ENCODE measurements around the gene ITPA. TPM values are rescaled to one million over a fixed set of nuclear protein-coding genes. Genes with fewer than 3 reads are reported as not detected.
"Not testable (repeated sequence)": the region's sequence is repeated elsewhere in the genome, so short reads cannot be mapped to it uniquely, and the experiment has no call there.

The ITPA gene
- total RNA-seq, 1 donor from 2014 or later = 36.6 TPM

GRCh38 chr20:3173610-3174441 lies 35.5 kb upstream of the ITPA start:
- peak; percentile 85 for DNase-seq

DNA sequence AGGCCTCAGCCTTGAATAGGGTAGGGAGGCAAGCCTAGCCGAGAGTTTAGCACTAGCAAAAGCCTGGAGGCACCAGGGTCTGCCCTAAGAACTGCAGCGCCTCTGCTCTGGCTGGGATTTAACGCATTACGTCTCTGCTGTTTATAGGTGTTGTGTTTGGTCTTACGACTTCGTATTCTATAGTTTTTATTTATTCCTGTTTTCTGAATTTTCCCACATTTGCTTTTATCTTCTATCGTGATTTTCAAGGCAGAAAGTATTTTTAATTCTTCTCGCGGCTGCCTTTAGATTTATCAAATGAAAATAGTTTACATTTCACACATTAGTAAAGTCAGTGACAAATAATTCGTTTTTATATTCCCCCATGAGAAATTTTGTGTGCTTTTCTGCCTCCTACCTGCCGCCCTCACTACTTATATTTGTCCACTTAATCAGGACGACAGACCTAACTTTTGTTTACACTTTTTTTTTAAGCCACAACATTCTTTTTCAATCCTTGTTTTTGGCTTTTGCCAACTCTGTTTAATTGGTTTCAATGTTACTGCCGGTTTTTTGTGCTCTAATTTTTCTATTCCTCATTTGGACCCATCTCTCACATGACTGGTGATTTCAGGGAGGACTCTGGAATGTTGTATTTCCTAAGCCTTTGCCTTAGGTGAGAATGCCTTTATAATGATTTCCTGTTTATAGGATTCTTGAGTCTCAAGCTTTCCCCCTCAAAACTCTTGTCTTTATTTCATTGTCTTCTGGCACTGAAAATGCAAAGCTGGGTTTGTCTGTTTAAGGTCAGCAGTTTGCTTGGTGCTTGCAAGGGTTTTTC lies 34.6 kb upstream of the ITPA start:
- peak; percentile 35 for DNase-seq

GRCh38 chr20:3175270-3175669 lies 34.0 kb upstream of the ITPA start:
- DNase-seq = no peak

DNA sequence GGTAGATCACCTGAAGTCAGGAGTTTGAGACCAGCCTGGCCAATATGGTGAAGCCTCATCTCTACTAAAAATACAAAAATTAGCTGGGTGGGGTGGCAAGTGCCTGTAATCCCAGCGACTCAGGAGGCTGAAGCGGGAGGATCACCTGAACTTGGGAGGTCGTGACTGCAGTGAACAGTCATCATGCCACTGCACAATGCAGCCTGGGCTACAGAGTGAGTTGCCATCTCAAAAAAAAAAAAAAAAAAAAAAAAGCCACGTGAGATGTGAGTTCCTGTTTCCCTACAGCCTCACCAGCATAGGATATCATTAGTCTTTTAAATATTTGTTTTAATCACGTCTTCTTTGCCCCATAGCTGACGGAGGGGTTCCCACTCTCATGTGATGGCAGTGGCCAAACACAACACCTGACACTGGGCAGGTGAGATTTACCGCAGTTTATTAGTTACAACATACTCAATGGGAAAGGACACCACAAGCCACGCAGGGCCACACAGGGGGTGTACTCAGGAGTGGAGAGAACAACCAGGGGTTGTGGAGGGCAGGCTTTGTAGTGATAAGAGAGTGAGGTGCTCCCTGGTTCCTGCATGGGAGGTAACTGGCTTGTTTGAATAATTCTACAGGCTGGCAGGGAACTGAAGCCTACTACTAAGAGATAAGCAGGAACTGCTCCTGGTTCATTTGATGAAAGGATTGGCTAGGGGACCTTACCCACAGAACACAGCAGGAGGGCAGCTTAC lies 31.4 kb upstream of the ITPA start:
- DNase-seq = no peak

DNA sequence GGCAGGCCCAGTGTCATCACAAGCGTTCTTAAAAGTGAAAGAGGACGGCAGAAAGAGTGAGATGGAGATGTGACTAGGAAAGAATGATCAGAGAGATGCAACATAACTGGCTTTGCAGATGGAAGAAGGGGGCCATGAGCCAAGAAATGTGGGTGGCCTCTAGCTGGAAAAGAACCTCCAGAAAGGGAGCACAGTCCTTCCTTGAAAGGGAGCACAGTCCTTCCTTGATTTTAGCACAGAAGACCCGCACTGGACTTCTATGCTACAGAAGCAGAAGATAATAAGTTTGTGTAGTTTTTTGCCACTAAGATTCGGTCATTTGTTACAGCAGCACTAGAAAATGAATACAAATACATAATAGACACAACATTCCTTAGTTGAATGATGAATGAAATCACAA lies 29.0 kb upstream of the ITPA start:
- no peak for DNase-seq

DNA sequence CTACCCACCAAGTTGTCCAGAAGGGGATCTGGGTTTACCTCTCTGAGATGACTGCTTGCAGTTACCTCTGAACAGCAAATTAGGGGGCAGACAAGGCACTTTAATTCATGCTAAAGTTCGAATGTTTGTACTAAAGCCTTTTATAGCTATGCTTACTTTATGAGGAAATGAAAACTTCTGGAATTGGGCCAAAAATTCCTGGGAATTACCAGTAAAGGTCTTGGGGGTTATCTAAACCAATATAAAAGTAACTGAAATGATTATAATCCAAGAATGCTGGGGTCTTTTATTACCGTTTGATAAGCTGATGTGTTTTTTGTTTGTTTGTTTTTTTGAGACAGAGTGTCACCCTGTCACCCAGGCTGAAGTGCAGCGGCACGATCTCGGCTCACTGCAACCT lies 28.0 kb upstream of the ITPA start:
- peak; percentile 73 for DNase-seq

DNA sequence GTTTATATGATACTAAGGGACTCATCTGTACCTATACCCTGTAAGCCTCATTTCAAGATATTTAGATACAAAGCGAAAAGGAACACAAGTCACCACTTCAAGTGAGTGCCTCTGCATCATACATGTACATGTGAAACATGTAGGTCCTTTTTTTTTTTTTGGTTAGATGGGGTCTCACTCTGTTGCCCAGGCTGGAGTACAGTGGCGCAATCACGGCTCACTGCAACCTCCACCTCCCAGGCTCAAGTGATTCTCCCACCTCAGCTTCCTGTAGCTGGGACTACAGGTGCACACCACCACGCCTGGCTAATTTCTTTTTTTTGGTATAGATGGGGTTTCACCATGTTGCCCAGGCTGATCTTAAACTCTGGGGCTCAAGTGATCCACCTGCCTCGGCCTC lies 26.9 kb upstream of the ITPA start:
- not testable (repeated sequence) for DNase-seq

DNA sequence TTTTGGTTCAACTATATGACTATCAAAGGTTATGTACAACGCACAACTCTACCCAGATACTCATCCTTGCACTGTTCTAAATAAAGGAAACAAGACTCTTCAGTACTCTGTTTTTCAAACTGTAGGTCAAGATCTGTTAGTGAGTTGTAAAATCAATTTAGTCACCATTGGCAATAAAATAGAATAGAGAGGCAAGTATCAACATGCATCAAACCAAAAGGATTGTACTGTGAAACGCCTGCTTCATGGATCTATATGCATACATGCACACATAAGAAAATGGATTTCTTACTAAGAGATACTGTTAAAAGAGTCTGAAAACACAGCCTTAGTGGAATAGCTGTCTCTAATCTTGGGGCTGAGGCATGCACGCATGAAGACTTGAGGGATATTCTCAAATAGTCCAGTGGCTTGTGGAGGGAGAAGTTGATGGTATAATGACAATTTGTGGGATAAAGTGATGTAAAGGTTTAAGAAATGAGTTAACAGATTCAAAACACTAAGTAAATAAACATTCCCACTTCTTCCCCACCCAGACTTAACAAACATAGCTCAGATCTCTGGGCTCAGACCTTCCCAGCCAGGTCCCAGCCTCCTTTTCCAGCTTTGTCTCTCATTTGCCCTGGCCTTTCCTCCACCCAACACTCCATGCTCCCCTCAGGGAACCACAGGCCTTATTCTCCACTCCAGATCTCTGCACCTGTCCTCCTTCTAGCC lies 25.2 kb upstream of the ITPA start:
- no peak for DNase-seq

- not testable (repeated sequence) for DNase-seq
These were observed 21.4 kb upstream of the ITPA start for GRCh38 chr20:3187861-3188260.

- DNase-seq = no peak
These were observed 20.4 kb upstream of the ITPA start for GRCh38 chr20:3188823-3189413.

DNA sequence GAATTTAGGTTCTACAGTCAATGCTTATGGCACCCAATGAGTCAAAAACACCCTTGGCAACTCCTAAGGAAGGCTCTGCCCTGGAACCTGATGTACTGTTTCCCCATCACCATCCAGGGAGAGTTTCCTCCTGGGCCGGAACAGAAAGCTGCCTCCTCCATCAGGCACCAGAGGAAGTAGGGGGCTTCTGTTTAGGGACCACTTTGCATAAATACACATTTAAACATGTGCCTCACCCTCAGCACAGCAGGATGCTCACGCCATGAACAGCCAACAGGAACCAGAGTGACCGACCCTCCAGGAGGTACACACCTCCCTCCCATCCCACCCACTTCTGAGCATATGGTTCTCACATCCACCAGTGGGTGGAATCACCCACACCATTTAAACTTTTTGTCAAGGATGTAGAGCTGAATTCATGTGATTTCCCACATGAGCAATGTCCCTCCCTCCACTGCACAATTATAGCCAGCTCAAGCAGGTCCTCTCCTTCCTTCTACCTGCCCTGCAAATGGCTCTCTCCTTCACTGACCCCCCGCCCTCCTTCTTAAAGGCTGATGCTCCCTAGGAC lies 19.7 kb upstream of the ITPA start:
- DNase-seq = no peak

DNA sequence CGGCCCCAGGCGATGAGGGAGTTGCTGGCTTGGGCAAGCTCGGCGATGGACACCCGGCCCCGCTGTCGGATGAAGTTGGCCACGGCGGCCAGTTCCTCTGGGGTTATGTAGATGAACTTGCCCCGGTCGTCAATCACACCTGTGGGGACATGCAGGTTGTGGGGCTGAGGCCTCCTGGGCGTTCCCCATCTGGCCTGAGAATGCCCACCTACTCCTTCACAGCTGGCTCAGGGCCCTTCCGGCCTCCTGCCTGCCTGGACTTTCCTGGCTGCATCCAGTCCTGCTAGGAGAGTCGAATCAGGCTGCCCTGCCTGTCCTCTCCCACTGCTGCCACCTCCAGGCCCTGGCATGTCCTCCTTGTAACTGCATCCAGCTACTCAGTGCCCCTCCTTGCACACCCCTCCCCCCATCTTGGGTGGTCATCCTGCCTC lies 18.6 kb upstream of the ITPA start:
- DNase-seq = no peak

DNA sequence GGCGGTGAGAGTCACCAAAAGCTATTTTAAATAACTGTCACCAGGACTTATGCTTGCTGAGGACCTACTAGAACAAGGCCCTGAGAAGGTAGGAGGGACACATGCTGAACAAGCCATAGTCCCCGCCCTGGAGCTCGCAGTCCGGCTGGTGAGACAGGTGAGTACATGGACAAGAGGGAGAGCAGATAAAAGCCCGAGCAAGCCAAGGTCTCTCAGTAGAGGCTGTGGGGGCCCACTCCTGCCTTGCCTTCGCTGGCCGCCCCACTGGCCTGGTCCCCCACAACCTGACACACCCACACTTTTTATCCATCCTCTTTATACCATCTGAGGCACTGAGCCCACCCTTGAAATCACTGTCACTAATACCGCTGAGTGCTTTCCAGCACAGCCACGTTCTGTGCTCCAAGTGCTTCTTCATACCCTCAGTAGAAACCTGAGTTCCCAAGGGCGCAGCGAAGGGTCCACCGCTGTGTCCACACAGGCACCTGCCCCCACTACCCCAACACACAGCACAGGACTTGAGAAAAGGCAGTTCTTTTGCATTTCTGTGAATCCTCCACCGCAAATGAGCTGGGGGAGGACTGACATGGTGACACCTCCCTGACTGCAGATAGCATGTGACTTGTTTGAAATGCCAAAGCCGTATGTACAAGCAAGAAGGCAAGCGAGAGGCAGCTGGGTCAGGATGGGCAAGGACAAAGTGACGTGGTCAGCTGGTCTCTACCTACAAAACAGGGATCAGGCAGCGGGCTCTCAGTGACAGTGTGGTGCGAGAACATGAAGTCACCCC lies 16.9 kb upstream of the ITPA start:
- DNase-seq = no peak

DNA sequence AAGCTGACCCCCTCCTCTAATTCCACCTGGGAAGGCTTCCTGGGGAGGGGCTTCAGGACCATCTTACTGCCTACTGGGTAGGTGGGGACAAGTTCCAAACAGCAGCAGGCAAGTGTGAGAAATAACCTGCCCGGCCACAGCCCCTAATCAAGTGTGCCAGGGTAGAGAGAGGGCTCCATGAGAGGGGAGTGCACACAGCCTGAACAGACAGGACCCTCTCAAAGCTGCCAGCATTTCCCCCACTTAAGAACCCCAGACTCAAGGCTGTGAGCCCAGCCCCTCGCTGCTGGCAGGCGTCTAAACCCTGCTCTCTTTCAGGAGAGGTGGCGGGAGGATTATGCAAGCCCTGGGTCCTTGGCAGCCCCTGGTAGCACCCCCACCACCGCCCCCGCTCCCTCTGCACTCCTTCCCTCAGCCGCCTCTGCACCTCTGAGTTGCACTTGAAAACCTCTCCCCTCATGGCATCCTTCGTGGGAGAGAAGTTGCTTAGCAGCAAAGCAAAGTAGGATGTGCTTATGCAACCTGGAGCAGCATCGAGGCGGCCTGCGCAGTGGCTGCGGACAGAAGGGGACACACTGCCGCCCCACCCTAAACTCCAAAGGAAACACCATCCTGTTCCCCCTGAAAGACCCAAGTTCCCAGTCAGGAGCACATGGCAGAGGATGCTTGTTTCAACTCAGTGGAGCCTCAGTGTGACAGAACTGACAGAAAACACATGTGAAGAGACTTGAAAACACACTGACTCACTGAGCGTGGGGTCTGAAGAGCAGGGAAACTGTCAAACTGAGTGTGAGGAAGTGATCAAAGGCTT lies 15.3 kb upstream of the ITPA start:
- no peak for DNase-seq

DNA sequence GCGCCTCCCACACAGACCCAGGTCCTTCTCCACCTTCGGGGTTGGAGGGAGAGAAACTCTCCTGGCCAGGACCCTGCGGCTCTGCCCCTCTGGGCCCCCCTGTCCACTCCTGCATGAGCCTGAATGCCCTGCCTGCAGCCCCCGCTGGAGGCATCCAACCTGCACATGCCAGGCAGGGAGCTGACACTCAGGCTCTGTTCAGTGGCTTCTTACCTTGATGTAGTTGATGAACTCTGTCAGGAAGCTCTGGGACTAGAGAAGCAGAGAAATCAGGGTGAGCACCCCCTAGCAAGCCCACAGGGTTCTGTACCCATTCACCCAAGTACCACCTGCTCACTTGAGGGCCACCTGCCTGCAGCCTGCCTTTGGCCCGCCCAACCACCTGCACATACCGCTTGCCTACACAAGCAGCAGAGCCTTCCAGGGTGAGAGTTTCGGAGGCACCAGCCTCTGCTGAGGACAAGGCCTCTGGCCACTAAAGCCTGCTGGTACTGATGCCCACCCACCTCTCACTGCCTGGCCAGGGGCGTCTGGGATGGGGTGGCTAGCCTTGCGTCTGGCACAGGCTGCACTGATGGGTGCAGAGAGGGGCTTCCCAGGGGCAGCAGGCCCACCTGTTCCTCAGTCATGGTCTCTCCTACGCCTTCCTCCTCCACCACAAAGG lies 14.5 kb upstream of the ITPA start:
- no peak for DNase-seq

DNA sequence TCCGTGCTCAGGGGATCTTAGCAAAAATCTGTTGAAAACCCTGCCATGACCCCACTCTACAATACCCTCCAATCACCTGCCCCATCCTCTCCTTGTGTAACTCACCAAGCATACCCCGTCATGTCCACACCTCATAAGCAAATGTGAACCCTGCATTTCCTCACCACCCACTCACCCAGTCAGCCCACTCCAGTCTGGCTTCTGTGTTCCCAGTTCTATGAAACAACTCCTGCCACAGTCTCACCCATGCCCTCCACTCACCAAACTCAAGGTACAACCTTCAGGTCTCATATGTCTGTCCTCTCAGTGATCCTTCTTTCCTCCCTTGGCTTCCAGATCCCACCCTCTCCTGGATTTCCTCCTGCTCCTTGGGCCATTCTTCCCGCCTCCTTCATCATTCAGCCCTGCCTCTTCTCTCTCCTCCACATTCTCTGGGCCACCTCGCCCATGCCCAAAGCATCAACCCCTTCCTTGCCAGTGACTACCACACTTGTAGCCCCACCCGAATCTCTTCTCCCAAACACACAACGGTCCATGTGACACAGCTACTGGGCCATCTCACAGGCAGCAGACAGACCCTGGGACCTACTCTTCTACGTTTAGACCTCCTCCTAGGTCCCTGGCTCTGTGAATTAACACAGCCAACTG lies 13.6 kb upstream of the ITPA start:
- DNase-seq = no peak

GRCh38 chr20:3199206-3199605 lies 10.1 kb upstream of the ITPA start:
- DNase-seq = no peak

DNA sequence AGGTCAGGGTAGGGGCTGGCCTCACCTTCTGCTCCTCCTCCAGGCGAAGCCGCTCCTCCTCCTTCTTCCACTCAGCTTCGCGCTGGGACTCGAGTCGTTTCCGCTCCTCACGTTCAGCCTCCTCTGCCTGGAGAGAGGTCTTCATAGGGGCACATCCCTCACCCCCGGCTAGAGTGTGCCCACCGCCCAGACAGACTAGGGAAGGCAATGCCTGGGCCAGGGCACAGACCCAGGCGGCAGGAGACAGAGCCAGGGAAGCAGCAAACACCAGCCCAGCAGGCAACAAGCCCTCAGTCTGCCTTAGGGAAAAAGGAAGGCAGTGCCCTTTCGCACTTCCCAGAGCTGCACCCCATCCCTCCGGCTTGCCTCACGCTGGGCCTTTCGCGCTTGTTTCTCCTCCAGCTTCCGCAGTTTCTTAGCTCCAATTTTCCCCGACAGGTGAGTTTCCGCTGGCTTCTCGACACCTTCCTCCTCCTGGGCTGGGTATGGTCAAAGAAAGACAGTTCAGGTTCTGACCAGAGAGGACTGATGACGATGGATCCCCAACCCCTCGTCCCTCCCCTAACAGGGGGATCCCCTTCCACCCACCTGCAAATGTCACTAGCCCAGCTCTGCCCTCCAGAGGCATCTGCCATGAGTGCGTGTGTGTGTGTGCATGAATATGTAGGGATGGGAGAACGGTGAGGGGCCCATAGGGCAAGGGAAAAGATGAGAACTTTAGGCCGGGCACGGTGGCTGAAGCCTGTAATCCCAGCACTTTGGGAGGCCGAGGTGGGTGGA lies 9.1 kb upstream of the ITPA start:
- DNase-seq = no peak

Measured in dermis blood vessel endothelial cell (primary cell).